Aorta (tissue), 5 donors: ENCODE measurements around the gene GRWD1. TPM values are rescaled to one million over a fixed set of nuclear protein-coding genes. Genes with fewer than 3 reads are reported as not detected.

Source experiments
- ATAC-seq: fragments of 200-7000 bp; cut with Tn5 transposase; one replicate; pipeline ENCODE4 v1.9.1; 2022; ENCODE audit warnings: moderate library complexity; ENCODE audit not compliant: low FRiP score
- DNase-seq, 2 donors: peaks; one replicate each; pipeline ENCODE4 v3.0.0-alpha.2; 2020
- H3K27ac ChIP-seq, 2 donors: one replicate each; pipeline ENCODE4 v1.5.1; 2013; ENCODE audit warnings: low read length in 2 of 2, mild to moderate bottlenecking in 2 of 2, moderate library complexity in 2 of 2, control low read depth in 1 of 2, inconsistent platforms in 1 of 2, low read depth in 1 of 2
- H3K27me3 ChIP-seq, 2 donors: one replicate each; pipeline ENCODE4 v1.6.1; 2013; ENCODE audit warnings: control low read depth in 1 of 2, low read length in 1 of 2, mild to moderate bottlenecking in 1 of 2, moderate library complexity in 1 of 2; ENCODE audit not compliant: insufficient read depth in 2 of 2, control insufficient read depth in 1 of 2
- H3K36me3 ChIP-seq, 2 donors: one replicate each; pipeline ENCODE4 v1.6.1; 2013; ENCODE audit warnings: control low read depth in 1 of 2, low read length in 1 of 2, mild to moderate bottlenecking in 1 of 2; ENCODE audit not compliant: insufficient read depth in 2 of 2, control insufficient read depth in 1 of 2
- H3K4me1 ChIP-seq, 2 donors: one replicate each; pipeline ENCODE4 v1.6.1; 2013; ENCODE audit warnings: low read length in 2 of 2, control low read depth in 1 of 2, mild to moderate bottlenecking in 1 of 2, moderate library complexity in 1 of 2; ENCODE audit not compliant: insufficient read depth in 2 of 2, control insufficient read depth in 1 of 2
- H3K4me3 ChIP-seq, 2 donors: one replicate each; pipeline ENCODE4 v1.5.1; 2013; ENCODE audit warnings: low read length in 2 of 2, control low read depth in 1 of 2, mild to moderate bottlenecking in 1 of 2
- H3K9me3 ChIP-seq: one replicate; pipeline ENCODE4 v1.6.1; 2013; ENCODE audit warnings: mild to moderate bottlenecking, low read length; ENCODE audit not compliant: control insufficient read depth
- WGBS, 2 donors: extraction: QIAGEN DNeasy Blood & Tissue Kit; methylation state at CpG; one replicate each; pipeline ENCODE4 v1.1.7; 2013; 5-methylcytosine and 5-hydroxymethylcytosine counted together
- intact Hi-C, 2 donors: fragments of 100-400 bp; cut with DNase I; formaldehyde crosslinking; loops; one replicate each; pipeline versions ENCODE4 v1.14.2 to v1.15.0; 2022
- polyA plus RNA-seq, 2 donors: library from polyadenylated mRNA; stranded (reverse); fragments of 200-250 nt; gene quantifications; one replicate each; pipeline ENCODE4 v1.2.3, GENCODE V29; 2013
- total RNA-seq, 2 donors: library from RNA; stranded (reverse); fragmentation: NEBNext Ultra II Directional; extraction: Animal tissue kit (Norgen Biotek cat#: 25700); gene quantifications; one replicate each; pipeline ENCODE4 v1.2.1, GENCODE V29; 2021
- donor health status: healthy with polysubstance abuse.
- donor health status: Bipolar disorder and iron deficiency.
- donor health status: DM: no; HTN: no; CAD: no.
- donor health status: DM: no; HTN: no; CAD: no.
- donor health status: DM: yes; HTN: yes; CAD: no.

Gene GRWD1
- total and polyA plus RNA-seq, 4 donors = 7.0 to 25.8 (median 15.2) TPM

DNA sequence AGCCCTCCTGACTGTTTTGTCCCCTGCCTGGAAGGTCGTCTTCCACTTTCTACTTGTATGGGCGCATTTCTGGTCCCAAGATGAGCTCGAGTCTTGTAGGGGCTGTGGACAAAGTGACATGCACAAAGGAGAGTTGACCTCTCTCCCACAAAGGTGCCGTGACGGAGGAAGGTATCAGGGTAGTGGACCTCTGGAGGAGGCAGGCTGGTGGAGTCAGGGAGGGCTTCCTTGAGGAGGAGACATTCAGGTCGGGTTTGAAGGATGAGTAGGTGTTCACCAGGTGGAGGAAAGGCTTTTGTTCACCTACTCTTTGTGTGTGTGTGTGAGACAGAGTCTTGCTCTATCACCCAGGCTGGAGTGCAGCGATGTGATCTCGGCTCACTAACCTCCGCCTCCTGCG lies 25.1 kb downstream of the GRWD1 start:
- H3K9me3 ChIP-seq = no peaks in the 10 kb centered on the region
- no peak overlapping the region for H3K4me3 ChIP-seq
- H3K4me1 ChIP-seq = no peaks in the 10 kb centered on the region
- 82 to 90% methylated on average over 10 of the region's 10 CpGs for WGBS, 2 donors
- intact Hi-C loops = no loop called here
- peaks cover 4 to 7% of the 10 kb centered on the region in 2 donors for H3K36me3 ChIP-seq
- DNase-seq = no peak
- H3K27ac ChIP-seq = no peak overlapping the region
- no peak for ATAC-seq
- H3K27me3 ChIP-seq = no peaks in the 10 kb centered on the region

DNA sequence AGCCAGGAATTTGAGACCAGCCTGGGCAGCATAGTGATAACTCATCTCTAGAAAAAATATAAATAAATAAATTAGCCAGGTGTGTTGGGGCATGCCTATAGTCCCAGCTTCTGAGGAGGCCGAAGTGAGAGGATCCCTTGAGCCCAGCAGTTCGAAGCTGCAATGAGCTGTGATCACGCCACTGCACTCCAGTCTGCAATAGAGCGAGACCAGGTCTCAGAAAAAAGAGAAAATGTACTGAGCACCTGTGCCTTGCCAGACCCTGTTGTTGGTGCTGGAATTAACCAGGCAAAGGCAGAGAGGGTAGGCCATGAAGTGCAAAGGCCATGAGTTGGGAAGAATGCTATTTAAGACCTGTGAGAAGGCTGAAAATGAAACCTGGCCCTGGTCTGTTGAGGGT lies 26.1 kb downstream of the GRWD1 start:
- no peaks in the 10 kb centered on the region for H3K9me3 ChIP-seq
- 93 to 97% methylated on average over 4 of the region's 4 CpGs for WGBS, 2 donors
- H3K27ac ChIP-seq = no peak overlapping the region
- peaks cover 4 to 7% of the 10 kb centered on the region in 2 donors for H3K36me3 ChIP-seq
- ATAC-seq (no peak), DNase-seq (no peak)
- H3K4me1 ChIP-seq = no peaks in the 10 kb centered on the region
- intact Hi-C loops = no loop called here
- no peak overlapping the region for H3K4me3 ChIP-seq
- H3K27me3 ChIP-seq = no peaks in the 10 kb centered on the region

DNA sequence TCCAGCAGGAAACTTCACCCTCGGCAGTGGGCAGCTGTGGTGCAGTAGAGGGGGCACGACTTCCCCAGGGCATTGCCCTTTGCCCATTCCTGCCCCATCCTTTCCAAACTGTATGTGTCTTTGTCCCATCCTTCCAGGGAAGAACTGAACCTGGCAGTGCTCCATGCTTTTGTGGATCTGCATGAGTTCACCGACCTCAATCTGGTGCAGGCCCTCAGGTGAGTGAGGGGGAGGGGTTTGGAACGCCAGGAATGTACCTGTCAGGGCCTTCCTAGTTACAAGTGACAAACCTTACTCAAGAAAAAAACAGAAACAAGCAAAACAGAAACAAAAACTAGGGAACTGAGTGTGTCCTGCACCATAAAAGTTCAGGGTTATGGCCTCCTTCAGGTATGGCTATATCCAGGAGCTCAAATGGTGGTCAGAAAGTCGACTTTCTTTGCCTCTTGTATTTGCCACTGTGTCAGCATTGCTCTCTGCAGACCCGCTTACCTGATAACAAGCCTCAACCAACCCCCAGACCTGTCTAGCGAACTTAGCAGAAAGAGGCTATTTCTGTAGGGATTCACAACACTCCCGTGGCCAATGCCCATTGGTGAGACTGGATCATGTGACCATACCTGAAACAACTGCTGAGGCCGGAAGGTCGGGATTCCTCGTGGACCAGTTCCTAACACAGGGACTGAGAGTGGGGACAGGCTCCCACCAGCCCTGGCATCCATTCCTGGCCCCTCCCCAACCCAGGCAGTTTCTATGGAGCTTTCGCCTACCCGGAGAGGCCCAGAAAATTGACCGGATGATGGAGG lies 27.6 kb downstream of the GRWD1 start:
- whole genome bisulfite sequencing, 2 donors = 82 to 83% methylated on average over 14 of the region's 14 CpGs
- no peak for DNase-seq
- intact Hi-C loops = no loop called here

DNA sequence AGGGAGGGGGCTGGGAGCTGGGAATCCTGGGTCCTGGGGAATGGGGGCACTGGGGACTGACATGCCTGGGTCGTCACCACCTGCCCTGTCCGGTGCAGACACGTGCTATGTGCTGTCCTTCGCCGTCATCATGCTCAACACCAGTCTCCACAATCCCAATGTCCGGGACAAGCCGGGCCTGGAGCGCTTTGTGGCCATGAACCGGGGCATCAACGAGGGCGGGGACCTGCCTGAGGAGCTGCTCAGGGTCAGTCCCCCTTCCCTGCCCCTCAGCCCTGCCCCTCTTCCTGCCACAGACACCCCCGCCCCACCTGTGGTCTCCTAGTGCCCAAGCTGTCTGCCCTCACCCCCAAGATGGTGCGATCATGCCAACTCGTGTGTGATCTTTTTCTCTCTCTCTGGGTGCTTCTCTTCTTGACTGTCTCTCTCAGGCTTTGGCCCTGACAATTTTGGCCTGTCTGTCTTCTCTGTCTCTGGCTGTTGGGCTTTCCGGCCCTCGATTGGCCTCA lies 28.4 kb downstream of the GRWD1 start:
- Histone ChIP-seq H3K27ac (no peak overlapping the region), H3K36me3 (peaks cover 4 to 7% of the 10 kb centered on the region in 2 donors), H3K27me3 (no peaks in the 10 kb centered on the region), H3K4me1 (no peaks in the 10 kb centered on the region), H3K4me3 (no peak overlapping the region), H3K9me3 (no peaks in the 10 kb centered on the region)
- 85 to 89% methylated on average over 16 of the region's 16 CpGs for WGBS, 2 donors
- intact Hi-C loops = no loop called here
- no peak for ATAC-seq
- no peak for DNase-seq

More for the DNA sequence above, 27.6 kb downstream of the GRWD1 start:
- Histone ChIP-seq H3K36me3 (peaks cover 4 to 7% of the 10 kb centered on the region in 2 donors), H3K27me3 (no peaks in the 10 kb centered on the region), H3K27ac (no peak overlapping the region), H3K4me3 (no peak overlapping the region), H3K4me1 (no peaks in the 10 kb centered on the region), H3K9me3 (no peaks in the 10 kb centered on the region)
- ATAC-seq = no peak

DNA sequence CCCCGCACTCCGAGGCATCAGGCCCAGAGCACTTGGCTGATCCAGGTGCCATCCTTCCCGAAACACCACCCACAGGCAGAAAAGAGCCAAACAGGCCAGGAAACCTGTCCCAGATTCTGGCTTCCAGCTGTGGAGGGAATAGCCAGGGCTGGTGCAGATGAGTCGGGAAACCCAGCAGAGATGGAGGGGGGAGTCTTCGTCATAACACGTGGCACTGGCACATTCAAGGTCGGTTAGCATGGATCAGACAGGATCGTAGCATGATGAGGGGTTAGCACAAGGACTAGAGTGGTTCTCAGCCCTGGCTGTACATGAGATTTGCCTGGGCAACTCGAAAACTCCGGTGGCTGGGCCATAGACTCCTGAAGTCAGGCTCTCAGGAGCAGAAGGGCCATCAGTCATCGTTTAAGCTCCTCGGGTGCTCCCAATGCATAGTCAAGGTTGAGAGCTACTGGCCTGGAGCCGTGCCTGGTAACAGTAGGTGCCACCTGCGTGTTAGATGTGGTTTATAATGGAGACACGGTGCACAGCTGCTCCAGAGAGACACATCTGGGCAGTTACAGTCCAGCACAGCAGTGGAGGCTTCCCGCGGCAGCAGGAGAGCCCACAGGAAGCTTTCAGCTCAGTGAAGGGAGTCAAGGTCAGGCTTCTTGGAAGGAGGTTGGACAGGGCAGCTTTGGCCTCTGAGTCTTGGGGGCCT lies 29.7 kb downstream of the GRWD1 start:
- H3K36me3 ChIP-seq = peaks cover 4 to 6% of the 10 kb centered on the region in 2 donors

DNA sequence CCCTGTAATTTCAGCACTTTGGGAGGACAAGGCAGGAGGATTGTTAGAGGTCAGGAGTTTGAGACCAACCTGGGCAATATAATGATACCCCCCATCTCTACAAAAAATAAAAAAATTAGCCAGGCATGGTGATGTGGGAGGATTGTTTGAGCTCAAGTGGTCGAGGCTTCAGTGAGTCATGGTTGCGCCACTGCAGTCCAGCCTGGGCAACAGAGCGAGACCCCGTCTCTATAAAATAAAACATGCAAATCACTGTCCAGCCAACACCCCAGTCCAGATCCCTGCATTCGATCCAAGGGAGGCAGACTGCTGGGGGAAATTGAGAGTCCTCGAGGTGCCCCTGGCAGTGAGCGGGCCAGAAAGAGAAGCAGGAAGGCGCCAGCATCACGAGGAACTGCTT lies 30.4 kb downstream of the GRWD1 start:
- H3K9me3 ChIP-seq = no peaks in the 10 kb centered on the region
- no peak overlapping the region for H3K27ac ChIP-seq
- H3K27me3 ChIP-seq = no peaks in the 10 kb centered on the region
- no peak for DNase-seq
- no peak overlapping the region for H3K4me3 ChIP-seq
- 88 to 89% methylated on average over 9 of the region's 9 CpGs for WGBS, 2 donors
- ATAC-seq = no peak
- peaks cover 2 to 4% of the 10 kb centered on the region in 2 donors for H3K36me3 ChIP-seq
- H3K4me1 ChIP-seq = no peaks in the 10 kb centered on the region
- intact Hi-C loops = no loop called here

More for the DNA sequence above, 29.7 kb downstream of the GRWD1 start:
- Histone ChIP-seq H3K27me3 (no peaks in the 10 kb centered on the region), H3K9me3 (no peaks in the 10 kb centered on the region), H3K4me1 (no peaks in the 10 kb centered on the region), H3K4me3 (no peak overlapping the region), H3K27ac (no peak overlapping the region)
- 86% methylated on average over 17 of the region's 17 CpGs for WGBS, 2 donors
- DNase-seq = no peak
- intact Hi-C loops = no loop called here
- ATAC-seq = no peak

DNA sequence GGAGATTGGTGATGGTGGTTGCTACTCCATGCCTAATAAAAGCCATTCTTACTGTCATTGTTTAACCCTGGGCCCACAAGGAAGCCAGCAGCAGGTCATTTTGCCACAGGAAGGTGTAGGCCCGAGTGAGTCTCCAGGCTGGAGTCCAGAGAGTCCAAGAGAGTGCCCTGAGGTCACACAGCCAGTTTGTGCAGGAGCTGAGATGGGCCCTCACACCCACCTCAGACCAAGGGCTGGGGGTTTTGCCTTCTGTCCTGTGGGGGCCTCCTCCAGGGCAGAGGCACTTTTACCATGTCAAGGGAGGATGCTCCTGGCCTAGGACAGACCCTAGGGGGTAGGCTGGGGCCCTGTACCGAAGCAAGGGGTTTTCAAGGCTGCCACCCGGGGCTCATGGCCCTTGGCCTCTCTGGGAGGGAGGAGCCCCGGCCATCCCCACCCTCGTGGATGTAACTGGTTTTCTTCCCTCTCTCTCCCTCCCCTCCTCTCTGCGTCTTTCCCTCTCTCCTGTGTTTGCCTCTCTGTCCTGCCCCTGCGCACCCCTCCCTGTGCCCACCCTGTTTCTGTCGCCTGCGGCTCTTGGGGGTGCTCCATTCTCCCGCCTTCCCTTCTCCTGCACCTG lies 31.4 kb downstream of the GRWD1 start:
- Histone ChIP-seq H3K27ac (no peak overlapping the region), H3K4me3 (no peak overlapping the region), H3K9me3 (no peaks in the 10 kb centered on the region), H3K36me3 (peaks cover 2 to 4% of the 10 kb centered on the region in 2 donors), H3K4me1 (no peaks in the 10 kb centered on the region), H3K27me3 (no peaks in the 10 kb centered on the region)
- 73% methylated on average over 7 to 10 of the region's 10 CpGs for WGBS, 2 donors
- no peak for ATAC-seq
- DNase-seq = no peak
- intact Hi-C loops = no loop called here

DNA sequence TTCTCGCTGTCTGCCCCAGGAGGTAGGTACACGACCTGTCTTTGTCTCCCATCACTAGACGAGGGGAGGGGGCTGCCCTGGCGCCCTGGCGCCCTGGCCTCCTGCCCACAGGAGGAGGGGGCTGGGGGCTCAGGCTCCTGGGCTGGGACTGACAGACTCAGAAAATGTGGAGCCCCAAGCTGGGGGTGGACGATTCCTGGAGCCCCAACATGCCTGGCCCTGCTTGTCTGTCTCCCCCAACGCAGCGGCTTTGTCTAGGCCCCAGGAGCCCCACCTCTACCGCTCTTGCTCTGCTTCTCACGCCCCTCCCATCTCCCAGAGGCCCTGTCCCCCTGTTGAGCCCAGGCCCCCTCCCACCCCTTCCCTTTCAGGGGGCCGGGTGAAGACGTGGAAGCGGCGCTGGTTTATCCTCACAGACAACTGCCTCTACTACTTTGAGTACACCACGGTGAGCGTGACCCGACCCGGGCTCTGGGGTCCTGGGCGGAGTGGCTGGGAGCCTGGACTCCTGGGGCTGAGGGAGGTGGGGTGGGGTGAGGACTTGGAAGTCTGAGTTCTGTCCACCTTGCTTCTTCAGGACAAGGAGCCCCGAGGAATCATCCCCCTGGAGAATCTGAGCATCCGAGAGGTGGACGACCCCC lies 32.0 kb downstream of the GRWD1 start:
- H3K4me1 ChIP-seq = no peaks in the 10 kb centered on the region
- DNase-seq = no peak
- 75 to 77% methylated on average over 21 to 22 of the region's 22 CpGs for WGBS, 2 donors
- H3K27ac ChIP-seq = no peak overlapping the region
- H3K4me3 ChIP-seq = no peak overlapping the region
- intact Hi-C loops = no loop called here
- H3K36me3 ChIP-seq = peaks cover 0 to 2% of the 10 kb centered on the region in 2 donors
- no peaks in the 10 kb centered on the region for H3K27me3 ChIP-seq
- no peak for ATAC-seq
- H3K9me3 ChIP-seq = no peaks in the 10 kb centered on the region
